Measurements from ENCODE around the gene APOBEC3C.

Gene APOBEC3C

GRCh38 chr22:38967451-38968450 lies 46.3 kb upstream of the APOBEC3C start:
- Histone ChIP-seq H3K27me3 (ENCODE audit: insufficient read depth, insufficient read length) (no peaks in the 10 kb centered on the region), H3K4me3 (ENCODE audit: insufficient read length, low read depth) (no peak overlapping the region), H3K36me3 (ENCODE audit: insufficient read depth, insufficient read length, low read length) (no peaks in the 10 kb centered on the region), H3K4me1 (ENCODE audit: insufficient read depth, insufficient read length) (no peaks in the 10 kb centered on the region), H3K9me3 (ENCODE audit: insufficient read depth, low read length) (no peaks in the 10 kb centered on the region), H3K9ac (ENCODE audit: insufficient read length, low read depth) (no peak overlapping the region)
- TF ChIP-seq SUZ12 (IDR thresholded peaks at IDR 0.05; ENCODE audit: extremely low read depth, insufficient read depth, insufficient read length) (no peak), ZNF274 (IDR thresholded peaks at IDR 0.05; ENCODE audit: low read depth, low read length) (no peak), YY1 (IDR thresholded peaks at IDR 0.05; ENCODE audit: insufficient read depth, insufficient read length) (no peak)
- no peak for DNase-seq (ENCODE audit: low read depth, low spot score)

- Histone ChIP-seq H3K4me1 (ENCODE audit: insufficient read depth, insufficient read length) (no peaks in the 10 kb centered on the region), H3K9ac (ENCODE audit: insufficient read length, low read depth) (no peak overlapping the region), H3K36me3 (ENCODE audit: insufficient read depth, insufficient read length, low read length) (no peaks in the 10 kb centered on the region), H3K27me3 (ENCODE audit: insufficient read depth, insufficient read length) (no peaks in the 10 kb centered on the region), H3K9me3 (ENCODE audit: insufficient read depth, low read length) (no peaks in the 10 kb centered on the region), H3K4me3 (ENCODE audit: insufficient read length, low read depth) (no peak overlapping the region)
- TF ChIP-seq SUZ12 (IDR thresholded peaks at IDR 0.05; ENCODE audit: extremely low read depth, insufficient read depth, insufficient read length): no peak
- TF ChIP-seq YY1 (IDR thresholded peaks at IDR 0.05; ENCODE audit: insufficient read depth, insufficient read length): no peak
- TF ChIP-seq ZNF274 (IDR thresholded peaks at IDR 0.05; ENCODE audit: low read depth, low read length): no peak
- DNase-seq (ENCODE audit: low read depth, low spot score): no peak
Measured at GRCh38 chr22:38968801-38969200, 45.3 kb upstream of the APOBEC3C start.

- Histone ChIP-seq H3K9ac (ENCODE audit: insufficient read length, low read depth) (no peak overlapping the region), H3K9me3 (ENCODE audit: insufficient read depth, low read length) (no peaks in the 10 kb centered on the region), H3K36me3 (ENCODE audit: insufficient read depth, insufficient read length, low read length) (no peaks in the 10 kb centered on the region), H3K4me1 (ENCODE audit: insufficient read depth, insufficient read length) (no peaks in the 10 kb centered on the region), H3K4me3 (ENCODE audit: insufficient read length, low read depth) (no peak overlapping the region), H3K27me3 (ENCODE audit: insufficient read depth, insufficient read length) (no peaks in the 10 kb centered on the region)
- TF ChIP-seq YY1 (IDR thresholded peaks at IDR 0.05; ENCODE audit: insufficient read depth, insufficient read length) (no peak), SUZ12 (IDR thresholded peaks at IDR 0.05; ENCODE audit: extremely low read depth, insufficient read depth, insufficient read length) (no peak), ZNF274 (IDR thresholded peaks at IDR 0.05; ENCODE audit: low read depth, low read length) (no peak)
- DNase-seq (ENCODE audit: low read depth, low spot score): no peak
Measured at GRCh38 chr22:38970551-38970950, 43.5 kb upstream of the APOBEC3C start.

- H3K27me3 ChIP-seq (ENCODE audit: insufficient read depth, insufficient read length): no peaks in the 10 kb centered on the region
- no peaks in the 10 kb centered on the region for H3K9me3 ChIP-seq (ENCODE audit: insufficient read depth, low read length)
- H3K4me3 ChIP-seq (ENCODE audit: insufficient read length, low read depth): no peak overlapping the region
- no peak overlapping the region for H3K9ac ChIP-seq (ENCODE audit: insufficient read length, low read depth)
- TF ChIP-seq YY1 (IDR thresholded peaks at IDR 0.05; ENCODE audit: insufficient read depth, insufficient read length): no peak
- DNase-seq (ENCODE audit: low read depth, low spot score): no peak
- no peaks in the 10 kb centered on the region for H3K36me3 ChIP-seq (ENCODE audit: insufficient read depth, insufficient read length, low read length)
- H3K4me1 ChIP-seq (ENCODE audit: insufficient read depth, insufficient read length): no peaks in the 10 kb centered on the region
Measured at GRCh38 chr22:38971202-38971601, 42.9 kb upstream of the APOBEC3C start.

GRCh38 chr22:38971791-38972190 lies 42.3 kb upstream of the APOBEC3C start:
- Histone ChIP-seq H3K9me3 (ENCODE audit: insufficient read depth, low read length) (no peaks in the 10 kb centered on the region), H3K27me3 (ENCODE audit: insufficient read depth, insufficient read length) (no peaks in the 10 kb centered on the region), H3K4me3 (ENCODE audit: insufficient read length, low read depth) (no peak overlapping the region), H3K36me3 (ENCODE audit: insufficient read depth, insufficient read length, low read length) (no peaks in the 10 kb centered on the region), H3K9ac (ENCODE audit: insufficient read length, low read depth) (no peak overlapping the region), H3K4me1 (ENCODE audit: insufficient read depth, insufficient read length) (no peaks in the 10 kb centered on the region)
- DNase-seq (ENCODE audit: low read depth, low spot score): no peak
- TF ChIP-seq SUZ12 (IDR thresholded peaks at IDR 0.05; ENCODE audit: extremely low read depth, insufficient read depth, insufficient read length): no peak
- no peak for TF ChIP-seq YY1 (IDR thresholded peaks at IDR 0.05; ENCODE audit: insufficient read depth, insufficient read length)
- TF ChIP-seq ZNF274 (IDR thresholded peaks at IDR 0.05; ENCODE audit: low read depth, low read length): no peak

GRCh38 chr22:38972558-38972957 lies 41.5 kb upstream of the APOBEC3C start:
- Histone ChIP-seq H3K4me3 (ENCODE audit: insufficient read length, low read depth) (no peak overlapping the region), H3K9me3 (ENCODE audit: insufficient read depth, low read length) (no peaks in the 10 kb centered on the region), H3K36me3 (ENCODE audit: insufficient read depth, insufficient read length, low read length) (no peaks in the 10 kb centered on the region), H3K27me3 (ENCODE audit: insufficient read depth, insufficient read length) (no peaks in the 10 kb centered on the region), H3K4me1 (ENCODE audit: insufficient read depth, insufficient read length) (no peaks in the 10 kb centered on the region), H3K9ac (ENCODE audit: insufficient read length, low read depth) (no peak overlapping the region)
- no peak for TF ChIP-seq ZNF274 (IDR thresholded peaks at IDR 0.05; ENCODE audit: low read depth, low read length)
- TF ChIP-seq YY1 (IDR thresholded peaks at IDR 0.05; ENCODE audit: insufficient read depth, insufficient read length): no peak
- no peak for TF ChIP-seq SUZ12 (IDR thresholded peaks at IDR 0.05; ENCODE audit: extremely low read depth, insufficient read depth, insufficient read length)
- no peak for DNase-seq (ENCODE audit: low read depth, low spot score)

- no peaks in the 10 kb centered on the region for H3K36me3 ChIP-seq (ENCODE audit: insufficient read depth, insufficient read length, low read length)
- no peak for DNase-seq (ENCODE audit: low read depth, low spot score)
- no peaks in the 10 kb centered on the region for H3K27me3 ChIP-seq (ENCODE audit: insufficient read depth, insufficient read length)
- TF ChIP-seq YY1 (IDR thresholded peaks at IDR 0.05; ENCODE audit: insufficient read depth, insufficient read length) (no peak), SUZ12 (IDR thresholded peaks at IDR 0.05; ENCODE audit: extremely low read depth, insufficient read depth, insufficient read length) (no peak), ZNF274 (IDR thresholded peaks at IDR 0.05; ENCODE audit: low read depth, low read length) (no peak)
- H3K9me3 ChIP-seq (ENCODE audit: insufficient read depth, low read length): no peaks in the 10 kb centered on the region
- H3K4me1 ChIP-seq (ENCODE audit: insufficient read depth, insufficient read length): no peaks in the 10 kb centered on the region
- no peak overlapping the region for H3K4me3 ChIP-seq (ENCODE audit: insufficient read length, low read depth)
- no peak overlapping the region for H3K9ac ChIP-seq (ENCODE audit: insufficient read length, low read depth)
Measured at GRCh38 chr22:38973289-38974169, 40.5 kb upstream of the APOBEC3C start.
